ENCODE measurements around the gene SLC25A27. TPM values are rescaled to one million over a fixed set of nuclear protein-coding genes. Genes with fewer than 3 reads are reported as not detected.

The SLC25A27 gene
- total and polyA plus RNA-seq, 9 of the 15 experiments (the other 6 are each of a cell fraction or from before 2014, with no cell fraction given) = not detected

GRCh38 chr6:46674410-46674809 is 21.6 kb downstream of the SLC25A27 start:
- Histone ChIP-seq H3K27ac (ENCODE audit: extremely low read depth, low read depth, low read length) (no peak overlapping the region), H3K4me1 (replicated peaks in 1 of 2; ENCODE audit: control insufficient read depth in 2 of 2, insufficient read depth in 2 of 2, low read length in 2 of 2) (no peaks in the 10 kb centered on the region), H2AFZ (ENCODE audit: low read depth, low read length) (no peak overlapping the region), H3K9ac (ENCODE audit: insufficient read depth in 1 of 2, low read depth in 2 of 2, low read length in 2 of 2) (no peak overlapping the region), H3K9me3 (replicated peaks; ENCODE audit: control insufficient read depth, insufficient read depth, low read depth, low read length) (no peaks in the 10 kb centered on the region), H3K9me1 (ENCODE audit: control insufficient read depth, insufficient read depth, low read length) (no peaks in the 10 kb centered on the region), H3K4me3 (no peak overlapping the region), H3K4me2 (ENCODE audit: insufficient read depth, low read length) (no peak overlapping the region), H3K79me2 (ENCODE audit: control insufficient read depth, insufficient read depth, low read length) (no peaks in the 10 kb centered on the region), H3K36me3 (ENCODE audit: control insufficient read depth, insufficient read depth, low read length) (no peaks in the 10 kb centered on the region), H4K20me1 (replicated peaks; ENCODE audit: control insufficient read depth, insufficient read depth, low read length) (no peaks in the 10 kb centered on the region), H3K27me3 (ENCODE audit: control insufficient read depth in 2 of 2, insufficient read depth in 2 of 2, low read length in 2 of 2) (no peaks in the 10 kb centered on the region)
- TF ChIP-seq TAF7 (tag; IDR thresholded peaks at IDR 0.05) (no peak), ILK (tag; IDR thresholded peaks at IDR 0.05; ENCODE audit: borderline replicate concordance, low read depth) (no peak), NFATC3 (IDR thresholded peaks at IDR 0.05) (no peak), CREB5 (CRISPR knock-in tag; IDR thresholded peaks at IDR 0.05) (no peak), ZNF778 (CRISPR knock-in tag; IDR thresholded peaks at IDR 0.05) (no peak), KLF6 (CRISPR knock-in tag; IDR thresholded peaks at IDR 0.05; ENCODE audit: borderline replicate concordance) (no peak), MYNN (IDR thresholded peaks at IDR 0.05) (no peak), MYNN (CRISPR knock-in tag; IDR thresholded peaks at IDR 0.05) (no peak), AFF4 (CRISPR knock-in tag; IDR thresholded peaks at IDR 0.05) (no peak), TFAP4 (CRISPR knock-in tag; IDR thresholded peaks at IDR 0.05; ENCODE audit: borderline replicate concordance) (no peak), ZBTB9 (CRISPR knock-in tag; IDR thresholded peaks at IDR 0.05) (no peak)
- DNase-seq (ENCODE audit: extremely low read depth in 1 of 4, low spot score in 3 of 4) = no peak
- intact Hi-C loops (cut with micrococcal nuclease) = no loop called here
- no peak for FAIRE-seq
- no peak for ATAC-seq
- BruUV-seq (replicated peaks) = no TSS peak
- ChIA-PET POLR2A (interaction anchor here (0.6 to 0.7 kb wide), 3 partner anchors 20 to 1812 kb away, joined by 3 to 4 read pairs (median 3); no protein-coding TSS in a partner anchor), CTCF (ENCODE audit: low intra/inter-chr PET ratio) (no interaction called here)
- in situ Hi-C loops (cut with MboI) = no loop called here
- 0% methylated on average over 1 of the region's 1 CpG for WGBS (ENCODE audit: insufficient coverage, low coverage, missing lambda C conversion rate)
